HepG2 (cell line): ENCODE results near the gene SRRM3. TPM values are rescaled to one million over a fixed set of nuclear protein-coding genes. Genes with fewer than 3 reads are reported as not detected.

Experiments used
- KLF6 ChIP-seq: IDR thresholded peaks from 2 replicates; pipeline ENCODE4 v1.8.0; 2016; ENCODE audit warnings: missing biosample characterization, missing genetic modification reagents
- RELA ChIP-seq: sonication (generic); formaldehyde crosslinking; IDR thresholded peaks from 2 replicates; pipeline ENCODE4 v1.4.0; 2020; ENCODE audit warnings: missing genetic modification reagents
- WIZ ChIP-seq: sonication (generic); formaldehyde crosslinking; IDR thresholded peaks from 2 replicates; pipeline ENCODE4 v1.5.1; 2020; ENCODE audit warnings: mild to moderate bottlenecking, missing genetic modification reagents
- ZNF292 ChIP-seq: sonication (generic); formaldehyde crosslinking; IDR thresholded peaks from 2 replicates; pipeline ENCODE4 v1.8.1; 2022; ENCODE audit warnings: mild to moderate bottlenecking, low read depth, missing genetic modification reagents, borderline replicate concordance
- ZNF30 ChIP-seq: sonication (generic); formaldehyde crosslinking; IDR thresholded peaks from 2 replicates; pipeline ENCODE4 v1.5.0; 2020; ENCODE audit warnings: mild to moderate bottlenecking, missing genetic modification reagents
- polyA plus RNA-seq, 8 experiments: library from polyadenylated mRNA; depleted of rRNA in 3 of 8; stranded (reverse) in 7 of 8; unstranded in 1 of 8; fragments of >200 nt; fragmentation: Illumina TruSeq in 4 of 8; extraction: Trizol in 4 of 8; gene quantifications; 2 replicates each; pipeline versions ENCODE4 v1.2.1 to v1.2.3, GENCODE V29; 2011 to 2016; ENCODE audit warnings: low read depth in 4 of 8, missing spikeins in 1 of 8, mixed read lengths in 1 of 8; ENCODE audit not compliant: insufficient read depth in 1 of 8
- total RNA-seq, 5 experiments: library from RNA; depleted of rRNA; stranded (reverse); fragments of >200 nt; fragmentation: Illumina TruSeq; extraction: Trizol; gene quantifications; 2 replicates each; pipeline ENCODE4 v1.2.3, GENCODE V29; 2016; ENCODE audit warnings: low read depth in 1 of 5
- TF ChIP-seq, protein P1 (sequence below): sonication (generic); formaldehyde crosslinking; IDR thresholded peaks from 2 replicates; pipeline ENCODE4 v1.4.0; 2020; ENCODE audit warnings: mild to moderate bottlenecking, missing genetic modification reagents
- TF ChIP-seq, protein P2 (sequence below): sonication (generic); formaldehyde crosslinking; IDR thresholded peaks from 2 replicates; pipeline ENCODE4 v1.5.0; 2020; ENCODE audit warnings: missing genetic modification reagents, mild to moderate bottlenecking, borderline replicate concordance
- TF ChIP-seq, protein P3 (sequence below): sonication (generic); formaldehyde crosslinking; IDR thresholded peaks from 2 replicates; pipeline ENCODE4 v1.5.0; 2020; ENCODE audit warnings: mild to moderate bottlenecking, missing genetic modification reagents
- TF ChIP-seq, protein P4 (sequence below): sonication (generic); formaldehyde crosslinking; IDR thresholded peaks from one replicate; pipeline ENCODE4 v1.5.1; 2020; ENCODE audit warnings: mild to moderate bottlenecking, missing genetic modification reagents; ENCODE audit errors: not compliant biosample characterization

The SRRM3 gene
- total and polyA plus RNA-seq, 2 of the 13 experiments (the other 11 are each of a cell fraction or from before 2014, with no cell fraction given), result 0.13 to 0.54 TPM

DNA sequence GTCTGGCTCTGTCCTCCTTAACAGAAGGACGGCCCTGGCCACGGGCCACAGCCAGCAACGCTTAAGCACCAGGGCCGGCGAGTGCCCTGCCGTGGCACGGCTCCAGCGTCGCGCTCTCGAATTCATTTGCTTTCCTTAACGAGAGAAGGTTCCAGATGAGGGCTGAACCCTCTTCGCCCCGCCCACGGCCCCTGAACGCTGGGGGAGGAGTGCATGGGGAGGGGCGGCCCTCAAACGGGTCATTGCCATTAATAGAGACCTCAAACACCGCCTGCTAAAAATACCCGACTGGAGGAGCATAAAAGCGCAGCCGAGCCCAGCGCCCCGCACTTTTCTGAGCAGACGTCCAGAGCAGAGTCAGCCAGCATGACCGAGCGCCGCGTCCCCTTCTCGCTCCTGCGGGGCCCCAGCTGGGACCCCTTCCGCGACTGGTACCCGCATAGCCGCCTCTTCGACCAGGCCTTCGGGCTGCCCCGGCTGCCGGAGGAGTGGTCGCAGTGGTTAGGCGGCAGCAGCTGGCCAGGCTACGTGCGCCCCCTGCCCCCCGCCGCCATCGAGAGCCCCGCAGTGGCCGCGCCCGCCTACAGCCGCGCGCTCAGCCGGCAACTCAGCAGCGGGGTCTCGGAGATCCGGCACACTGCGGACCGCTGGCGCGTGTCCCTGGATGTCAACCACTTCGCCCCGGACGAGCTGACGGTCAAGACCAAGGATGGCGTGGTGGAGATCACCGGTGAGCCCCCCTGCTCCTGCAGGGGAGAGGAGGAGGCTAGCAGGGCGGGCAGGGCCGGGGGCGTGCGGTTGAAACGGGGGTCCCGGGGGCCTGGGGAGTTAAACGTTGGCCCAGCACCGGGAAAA is 100.9 kb downstream of the SRRM3 start, which contains the start of gene HSPB1 (continued):
- TF ChIP-seq KLF6 (CRISPR knock-in tag) (peak; percentile 93), RELA (CRISPR knock-in tag) (0 out of 2 replicates have a peak, but pooled peaks have one; percentile 4), ZNF30 (CRISPR knock-in tag) (no peak), ZNF292 (no peak; the same call in 1 of the 2 replicates), WIZ (CRISPR knock-in tag) (no peak)
- TF ChIP-seq, protein P1, sequence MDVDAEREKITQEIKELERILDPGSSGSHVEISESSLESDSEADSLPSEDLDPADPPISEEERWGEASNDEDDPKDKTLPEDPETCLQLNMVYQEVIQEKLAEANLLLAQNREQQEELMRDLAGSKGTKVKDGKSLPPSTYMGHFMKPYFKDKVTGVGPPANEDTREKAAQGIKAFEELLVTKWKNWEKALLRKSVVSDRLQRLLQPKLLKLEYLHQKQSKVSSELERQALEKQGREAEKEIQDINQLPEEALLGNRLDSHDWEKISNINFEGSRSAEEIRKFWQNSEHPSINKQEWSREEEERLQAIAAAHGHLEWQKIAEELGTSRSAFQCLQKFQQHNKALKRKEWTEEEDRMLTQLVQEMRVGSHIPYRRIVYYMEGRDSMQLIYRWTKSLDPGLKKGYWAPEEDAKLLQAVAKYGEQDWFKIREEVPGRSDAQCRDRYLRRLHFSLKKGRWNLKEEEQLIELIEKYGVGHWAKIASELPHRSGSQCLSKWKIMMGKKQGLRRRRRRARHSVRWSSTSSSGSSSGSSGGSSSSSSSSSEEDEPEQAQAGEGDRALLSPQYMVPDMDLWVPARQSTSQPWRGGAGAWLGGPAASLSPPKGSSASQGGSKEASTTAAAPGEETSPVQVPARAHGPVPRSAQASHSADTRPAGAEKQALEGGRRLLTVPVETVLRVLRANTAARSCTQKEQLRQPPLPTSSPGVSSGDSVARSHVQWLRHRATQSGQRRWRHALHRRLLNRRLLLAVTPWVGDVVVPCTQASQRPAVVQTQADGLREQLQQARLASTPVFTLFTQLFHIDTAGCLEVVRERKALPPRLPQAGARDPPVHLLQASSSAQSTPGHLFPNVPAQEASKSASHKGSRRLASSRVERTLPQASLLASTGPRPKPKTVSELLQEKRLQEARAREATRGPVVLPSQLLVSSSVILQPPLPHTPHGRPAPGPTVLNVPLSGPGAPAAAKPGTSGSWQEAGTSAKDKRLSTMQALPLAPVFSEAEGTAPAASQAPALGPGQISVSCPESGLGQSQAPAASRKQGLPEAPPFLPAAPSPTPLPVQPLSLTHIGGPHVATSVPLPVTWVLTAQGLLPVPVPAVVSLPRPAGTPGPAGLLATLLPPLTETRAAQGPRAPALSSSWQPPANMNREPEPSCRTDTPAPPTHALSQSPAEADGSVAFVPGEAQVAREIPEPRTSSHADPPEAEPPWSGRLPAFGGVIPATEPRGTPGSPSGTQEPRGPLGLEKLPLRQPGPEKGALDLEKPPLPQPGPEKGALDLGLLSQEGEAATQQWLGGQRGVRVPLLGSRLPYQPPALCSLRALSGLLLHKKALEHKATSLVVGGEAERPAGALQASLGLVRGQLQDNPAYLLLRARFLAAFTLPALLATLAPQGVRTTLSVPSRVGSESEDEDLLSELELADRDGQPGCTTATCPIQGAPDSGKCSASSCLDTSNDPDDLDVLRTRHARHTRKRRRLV (CRISPR knock-in tag), result no peak
- TF ChIP-seq, protein P2, sequence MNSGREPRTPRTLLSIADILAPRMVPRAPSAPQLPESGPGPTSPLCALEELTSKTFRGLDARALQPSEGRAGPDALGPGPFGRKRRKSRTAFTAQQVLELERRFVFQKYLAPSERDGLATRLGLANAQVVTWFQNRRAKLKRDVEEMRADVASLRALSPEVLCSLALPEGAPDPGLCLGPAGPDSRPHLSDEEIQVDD (CRISPR knock-in tag), result no peak
- TF ChIP-seq, protein P3, sequence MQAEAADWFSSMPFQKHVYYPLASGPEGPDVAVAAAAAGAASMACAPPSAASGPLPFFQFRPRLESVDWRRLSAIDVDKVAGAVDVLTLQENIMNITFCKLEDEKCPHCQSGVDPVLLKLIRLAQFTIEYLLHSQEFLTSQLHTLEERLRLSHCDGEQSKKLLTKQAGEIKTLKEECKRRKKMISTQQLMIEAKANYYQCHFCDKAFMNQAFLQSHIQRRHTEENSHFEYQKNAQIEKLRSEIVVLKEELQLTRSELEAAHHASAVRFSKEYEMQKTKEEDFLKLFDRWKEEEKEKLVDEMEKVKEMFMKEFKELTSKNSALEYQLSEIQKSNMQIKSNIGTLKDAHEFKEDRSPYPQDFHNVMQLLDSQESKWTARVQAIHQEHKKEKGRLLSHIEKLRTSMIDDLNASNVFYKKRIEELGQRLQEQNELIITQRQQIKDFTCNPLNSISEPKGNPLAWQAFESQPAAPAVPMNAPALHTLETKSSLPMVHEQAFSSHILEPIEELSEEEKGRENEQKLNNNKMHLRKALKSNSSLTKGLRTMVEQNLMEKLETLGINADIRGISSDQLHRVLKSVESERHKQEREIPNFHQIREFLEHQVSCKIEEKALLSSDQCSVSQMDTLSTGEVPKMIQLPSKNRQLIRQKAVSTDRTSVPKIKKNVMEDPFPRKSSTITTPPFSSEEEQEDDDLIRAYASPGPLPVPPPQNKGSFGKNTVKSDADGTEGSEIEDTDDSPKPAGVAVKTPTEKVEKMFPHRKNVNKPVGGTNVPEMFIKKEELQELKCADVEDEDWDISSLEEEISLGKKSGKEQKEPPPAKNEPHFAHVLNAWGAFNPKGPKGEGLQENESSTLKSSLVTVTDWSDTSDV (CRISPR knock-in tag), result peak; percentile 77
- TF ChIP-seq, protein P4, sequence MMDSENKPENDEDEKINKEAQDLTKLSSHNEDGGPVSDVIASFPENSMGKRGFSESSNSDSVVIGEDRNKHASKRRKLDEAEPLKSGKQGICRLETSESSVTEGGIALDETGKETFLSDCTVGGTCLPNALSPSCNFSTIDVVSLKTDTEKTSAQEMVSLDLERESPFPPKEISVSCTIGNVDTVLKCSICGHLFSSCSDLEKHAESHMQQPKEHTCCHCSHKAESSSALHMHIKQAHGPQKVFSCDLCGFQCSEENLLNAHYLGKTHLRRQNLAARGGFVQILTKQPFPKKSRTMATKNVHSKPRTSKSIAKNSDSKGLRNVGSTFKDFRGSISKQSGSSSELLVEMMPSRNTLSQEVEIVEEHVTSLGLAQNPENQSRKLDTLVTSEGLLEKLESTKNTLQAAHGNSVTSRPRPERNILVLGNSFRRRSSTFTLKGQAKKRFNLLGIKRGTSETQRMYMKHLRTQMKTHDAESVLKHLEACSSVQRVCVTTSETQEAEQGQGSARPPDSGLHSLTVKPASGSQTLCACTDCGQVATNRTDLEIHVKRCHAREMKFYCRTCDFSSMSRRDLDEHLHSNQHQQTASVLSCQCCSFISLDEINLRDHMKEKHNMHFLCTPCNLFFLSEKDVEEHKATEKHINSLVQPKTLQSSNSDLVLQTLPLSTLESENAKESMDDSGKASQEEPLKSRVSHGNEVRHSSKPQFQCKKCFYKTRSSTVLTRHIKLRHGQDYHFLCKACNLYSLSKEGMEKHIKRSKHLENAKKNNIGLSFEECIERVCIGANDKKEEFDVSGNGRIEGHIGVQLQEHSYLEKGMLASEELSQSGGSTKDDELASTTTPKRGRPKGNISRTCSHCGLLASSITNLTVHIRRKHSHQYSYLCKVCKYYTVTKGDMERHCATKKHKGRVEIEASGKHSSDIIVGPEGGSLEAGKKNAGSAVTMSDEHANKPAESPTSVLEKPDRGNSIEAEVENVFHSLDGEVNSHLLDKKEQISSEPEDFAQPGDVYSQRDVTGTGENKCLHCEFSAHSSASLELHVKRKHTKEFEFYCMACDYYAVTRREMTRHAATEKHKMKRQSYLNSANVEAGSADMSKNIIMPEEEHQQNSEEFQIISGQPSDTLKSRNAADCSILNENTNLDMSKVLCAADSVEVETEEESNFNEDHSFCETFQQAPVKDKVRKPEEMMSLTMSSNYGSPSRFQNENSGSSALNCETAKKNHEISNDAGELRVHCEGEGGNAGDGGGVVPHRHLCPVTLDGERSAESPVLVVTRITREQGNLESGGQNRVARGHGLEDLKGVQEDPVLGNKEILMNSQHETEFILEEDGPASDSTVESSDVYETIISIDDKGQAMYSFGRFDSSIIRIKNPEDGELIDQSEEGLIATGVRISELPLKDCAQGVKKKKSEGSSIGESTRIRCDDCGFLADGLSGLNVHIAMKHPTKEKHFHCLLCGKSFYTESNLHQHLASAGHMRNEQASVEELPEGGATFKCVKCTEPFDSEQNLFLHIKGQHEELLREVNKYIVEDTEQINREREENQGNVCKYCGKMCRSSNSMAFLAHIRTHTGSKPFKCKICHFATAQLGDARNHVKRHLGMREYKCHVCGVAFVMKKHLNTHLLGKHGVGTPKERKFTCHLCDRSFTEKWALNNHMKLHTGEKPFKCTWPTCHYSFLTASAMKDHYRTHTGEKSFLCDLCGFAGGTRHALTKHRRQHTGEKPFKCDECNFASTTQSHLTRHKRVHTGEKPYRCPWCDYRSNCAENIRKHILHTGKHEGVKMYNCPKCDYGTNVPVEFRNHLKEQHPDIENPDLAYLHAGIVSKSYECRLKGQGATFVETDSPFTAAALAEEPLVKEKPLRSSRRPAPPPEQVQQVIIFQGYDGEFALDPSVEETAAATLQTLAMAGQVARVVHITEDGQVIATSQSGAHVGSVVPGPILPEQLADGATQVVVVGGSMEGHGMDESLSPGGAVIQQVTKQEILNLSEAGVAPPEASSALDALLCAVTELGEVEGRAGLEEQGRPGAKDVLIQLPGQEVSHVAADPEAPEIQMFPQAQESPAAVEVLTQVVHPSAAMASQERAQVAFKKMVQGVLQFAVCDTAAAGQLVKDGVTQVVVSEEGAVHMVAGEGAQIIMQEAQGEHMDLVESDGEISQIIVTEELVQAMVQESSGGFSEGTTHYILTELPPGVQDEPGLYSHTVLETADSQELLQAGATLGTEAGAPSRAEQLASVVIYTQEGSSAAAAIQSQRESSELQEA (CRISPR knock-in tag), result no peak
